Fibroblast of peridontal ligament (primary cell): ENCODE results near the gene C19orf18.

ENCODE experiments used
- DNase-seq: peaks from one replicate; pipeline ENCODE4 v3.0.0-alpha.2; 2010; ENCODE audit errors: extremely low read depth

C19orf18 gene

GRCh38 chr19:57947419-57948134 lies 26.8 kb downstream of the C19orf18 start, which contains the start of gene ZNF256:
TSS of gene ZNF256 (minus strand) at chr19:57947706. CDS start at chr19:57947474, 232 bp downstream.
- DNase-seq: peak; percentile 95

DNA sequence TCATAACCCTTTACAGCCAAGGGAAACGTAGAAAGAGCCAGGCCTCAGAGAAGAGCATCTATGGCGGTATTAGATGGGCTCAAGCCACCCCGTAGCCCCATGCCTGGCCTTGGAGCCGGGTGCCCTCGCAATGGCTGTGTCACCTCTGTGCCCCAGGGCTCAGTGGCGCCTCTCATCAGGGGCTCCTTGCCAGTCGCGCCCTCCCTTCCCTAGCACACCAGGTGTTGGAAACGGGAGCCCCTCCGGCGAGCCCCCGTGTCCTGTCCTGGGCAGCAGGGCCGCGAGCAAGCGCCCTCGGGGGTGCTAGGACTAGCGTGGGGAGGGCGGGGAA lies 27.3 kb downstream of the C19orf18 start:
- no peak for DNase-seq

- no peak for DNase-seq
Measured at GRCh38 chr19:57946316-57946715, 28.0 kb downstream of the C19orf18 start.

- no peak for DNase-seq
Measured at GRCh38 chr19:57941593-57941992, 32.7 kb downstream of the C19orf18 start.

- DNase-seq: no peak
Measured at GRCh38 chr19:57935731-57936130, 38.6 kb downstream of the C19orf18 start.

- DNase-seq: peak; percentile 88
Measured at GRCh38 chr19:57934820-57935665, 39.3 kb downstream of the C19orf18 start, which contains the start of gene ZNF418. TSS of gene ZNF418 (minus strand) at chr19:57935402. CDS start at chr19:57933822, 1,580 bp downstream.

- DNase-seq: no peak
Measured at GRCh38 chr19:57927587-57927986, 46.7 kb downstream of the C19orf18 start.

DNA sequence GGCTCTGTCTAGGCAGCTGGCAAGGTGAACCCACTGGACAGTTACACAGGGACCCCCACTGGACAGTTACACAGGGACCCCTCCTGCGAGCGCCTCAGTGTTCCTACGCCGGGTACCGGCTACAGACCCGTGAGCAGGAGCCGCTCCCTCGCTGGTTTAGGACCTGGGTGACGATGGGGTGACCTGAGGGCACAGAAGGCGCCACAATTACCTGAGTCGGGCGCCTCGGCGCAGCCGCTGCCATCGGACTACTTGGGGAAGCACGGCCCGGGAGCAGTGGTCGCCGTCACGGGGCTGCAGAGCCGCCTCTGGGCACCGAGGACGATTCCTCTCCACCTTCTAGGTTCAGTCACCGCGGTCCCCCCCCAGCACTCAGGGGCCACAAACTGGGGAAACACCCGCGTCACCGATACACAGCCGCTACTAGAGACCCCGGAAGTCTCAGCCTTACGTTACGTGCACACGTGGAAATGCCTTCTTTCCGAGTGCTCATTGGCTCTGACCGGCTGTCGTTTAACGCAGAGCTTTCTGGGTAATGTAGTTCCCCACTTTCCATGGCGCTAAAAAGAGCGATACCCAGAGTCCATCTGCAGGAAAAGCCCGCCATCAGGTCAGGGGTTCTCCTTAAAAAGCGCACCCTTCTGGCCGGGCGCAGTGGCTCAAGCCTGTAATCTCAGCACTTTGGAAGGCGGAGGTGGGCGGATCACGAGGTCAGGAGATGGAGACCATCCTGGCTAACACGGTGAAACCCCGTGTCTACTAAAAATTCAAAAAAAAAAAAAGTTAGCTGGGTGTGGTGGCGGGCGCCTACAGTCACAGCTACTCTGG lies 58.0 kb downstream of the C19orf18 start, which contains the start of gene ZNF417:
TSS of gene ZNF417 (minus strand) at position 425 of the 828 bp plus-strand sequence. CDS start at position 244, 181 bp downstream.
- peak; percentile 96 for DNase-seq

GRCh38 chr19:57914531-57914930 lies 59.8 kb downstream of the C19orf18 start:
- no peak for DNase-seq
